GM19324 (cell line): ENCODE results near the gene MIA.
"Not testable (repeated sequence)": the region's sequence is repeated elsewhere in the genome, so short reads cannot be mapped to it uniquely, and the experiment has no call there.

Experiments
- ATAC-seq: cut with Tn5 transposase; IDR thresholded peaks from one replicate; pipeline ENCODE4 v1.9.1; 2021; ENCODE audit warnings: mild to moderate bottlenecking, moderate library complexity; ENCODE audit not compliant: unreplicated experiment, low FRiP score

The MIA gene

DNA sequence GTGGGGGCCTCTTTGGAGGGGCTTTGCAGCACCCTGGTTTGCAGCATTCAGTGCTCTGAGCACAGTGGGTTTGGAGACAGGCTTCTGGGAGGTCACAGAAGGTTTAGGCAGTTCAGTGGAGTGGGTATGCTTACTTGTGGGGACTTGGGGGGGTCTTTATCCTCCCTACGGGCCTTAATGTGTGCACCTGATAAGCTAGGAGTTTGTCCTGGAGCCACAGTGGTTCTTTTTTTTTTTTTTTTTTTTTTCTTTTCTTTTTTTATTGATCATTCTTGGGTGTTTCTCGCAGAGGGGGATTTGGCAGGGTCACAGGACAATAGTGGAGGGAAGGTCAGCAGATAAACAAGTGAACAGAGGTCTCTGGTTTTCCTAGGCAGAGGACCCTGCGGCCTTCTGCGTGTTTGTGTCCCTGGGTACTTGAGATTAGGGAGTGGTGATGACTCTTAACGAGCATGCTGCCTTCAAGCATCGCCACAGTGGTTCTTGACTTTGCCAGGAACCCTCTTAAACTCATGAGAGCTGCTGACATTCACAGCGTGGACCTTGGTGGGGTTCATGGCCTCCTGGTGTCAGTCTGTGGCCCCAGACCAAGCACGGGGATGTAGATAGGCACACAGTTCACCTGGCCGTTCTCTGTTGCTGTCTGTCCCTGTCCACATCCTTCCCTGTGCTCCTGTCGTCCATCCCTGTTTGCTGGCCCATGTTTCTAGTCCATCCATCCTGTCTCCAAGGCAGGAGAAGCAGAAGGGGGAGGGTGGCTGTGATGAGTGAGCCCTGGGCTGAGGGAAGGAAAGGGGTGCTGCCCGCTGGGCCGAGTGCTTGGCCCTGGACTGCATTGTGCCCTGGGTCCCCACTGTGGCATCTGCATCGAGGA, 26.3 kb downstream of the MIA start:
- no peak for ATAC-seq

DNA sequence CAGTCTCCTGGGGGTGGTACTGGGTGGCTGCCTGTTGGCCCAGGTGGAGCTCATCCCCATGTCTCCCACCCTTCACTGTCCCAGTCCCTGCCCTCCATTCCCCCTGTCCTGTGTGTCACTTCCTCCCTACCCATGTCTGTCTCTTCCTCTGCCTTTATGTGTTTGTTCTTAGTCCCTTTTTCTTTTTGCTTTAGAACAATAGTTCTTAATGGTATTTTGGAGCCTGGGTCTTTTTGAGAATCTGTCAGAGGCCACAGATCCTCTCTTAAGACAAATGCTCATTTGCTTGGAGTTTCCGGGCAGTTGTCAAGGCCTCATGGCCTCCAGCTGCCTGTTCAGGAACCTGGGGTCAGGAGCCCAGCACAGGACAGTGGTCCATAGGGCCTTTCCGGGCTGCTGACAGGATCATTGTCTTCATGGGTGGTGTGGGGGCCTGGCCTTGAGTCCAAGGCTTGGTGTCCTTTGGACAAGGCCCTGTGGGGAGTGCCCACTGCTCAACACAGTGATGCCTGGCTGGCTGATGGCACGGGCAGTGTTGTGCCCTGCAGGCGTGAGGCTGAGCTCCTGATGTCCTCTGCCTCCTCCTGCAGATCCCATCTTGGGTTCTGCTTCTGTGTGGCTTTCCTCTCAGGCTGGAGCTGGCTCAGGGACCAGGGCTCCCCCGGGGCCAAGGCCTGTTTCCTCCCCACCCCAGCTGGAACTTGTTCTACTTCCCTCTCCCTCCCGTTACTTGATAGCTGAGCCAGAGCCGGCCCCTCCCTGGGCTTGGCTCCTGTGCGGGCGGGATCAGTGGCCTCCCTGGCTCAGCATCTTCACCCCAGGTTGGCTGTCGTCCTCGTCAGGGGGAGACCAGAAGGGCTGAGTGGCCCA, 27.2 kb downstream of the MIA start:
- no peak for ATAC-seq

GRCh38 chr19:40803170-40803856, 28.0 kb downstream of the MIA start:
- no peak for ATAC-seq

GRCh38 chr19:40803857-40804782, 28.8 kb downstream of the MIA start:
- no peak for ATAC-seq

GRCh38 chr19:40804783-40805242, 29.5 kb downstream of the MIA start:
- ATAC-seq, result no peak

DNA sequence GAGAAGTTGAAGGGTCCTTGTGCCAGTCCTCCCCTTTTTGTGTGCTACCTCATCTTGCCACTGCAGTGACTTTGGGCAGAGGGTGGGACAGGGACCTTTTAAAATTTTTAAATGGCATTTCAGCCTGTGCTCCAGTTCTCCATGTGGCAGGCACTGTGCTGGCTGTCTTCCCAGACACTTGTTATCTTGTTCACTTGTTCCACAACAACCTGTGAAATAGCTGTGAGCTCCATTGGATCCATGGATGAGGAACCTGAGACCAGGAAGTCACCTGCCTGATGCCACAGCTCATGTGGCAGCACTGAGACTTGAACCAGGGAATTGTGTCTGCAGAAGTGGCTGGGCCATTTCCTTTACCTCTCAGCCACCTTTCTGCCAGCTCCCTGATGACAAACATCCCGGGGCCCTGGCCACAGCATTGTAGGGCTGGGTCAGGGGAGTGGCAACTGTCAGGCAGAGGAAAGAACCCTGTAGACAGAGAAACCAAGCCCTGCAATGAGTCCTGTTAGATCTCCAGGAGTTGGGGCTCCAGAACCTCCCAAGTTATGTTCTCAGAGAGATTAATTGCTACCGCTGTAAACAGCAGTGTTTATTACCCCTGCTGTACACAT, 30.0 kb downstream of the MIA start:
- no peak for ATAC-seq

- ATAC-seq, result no peak
These were observed 31.3 kb downstream of the MIA start for GRCh38 chr19:40806423-40807146.

DNA sequence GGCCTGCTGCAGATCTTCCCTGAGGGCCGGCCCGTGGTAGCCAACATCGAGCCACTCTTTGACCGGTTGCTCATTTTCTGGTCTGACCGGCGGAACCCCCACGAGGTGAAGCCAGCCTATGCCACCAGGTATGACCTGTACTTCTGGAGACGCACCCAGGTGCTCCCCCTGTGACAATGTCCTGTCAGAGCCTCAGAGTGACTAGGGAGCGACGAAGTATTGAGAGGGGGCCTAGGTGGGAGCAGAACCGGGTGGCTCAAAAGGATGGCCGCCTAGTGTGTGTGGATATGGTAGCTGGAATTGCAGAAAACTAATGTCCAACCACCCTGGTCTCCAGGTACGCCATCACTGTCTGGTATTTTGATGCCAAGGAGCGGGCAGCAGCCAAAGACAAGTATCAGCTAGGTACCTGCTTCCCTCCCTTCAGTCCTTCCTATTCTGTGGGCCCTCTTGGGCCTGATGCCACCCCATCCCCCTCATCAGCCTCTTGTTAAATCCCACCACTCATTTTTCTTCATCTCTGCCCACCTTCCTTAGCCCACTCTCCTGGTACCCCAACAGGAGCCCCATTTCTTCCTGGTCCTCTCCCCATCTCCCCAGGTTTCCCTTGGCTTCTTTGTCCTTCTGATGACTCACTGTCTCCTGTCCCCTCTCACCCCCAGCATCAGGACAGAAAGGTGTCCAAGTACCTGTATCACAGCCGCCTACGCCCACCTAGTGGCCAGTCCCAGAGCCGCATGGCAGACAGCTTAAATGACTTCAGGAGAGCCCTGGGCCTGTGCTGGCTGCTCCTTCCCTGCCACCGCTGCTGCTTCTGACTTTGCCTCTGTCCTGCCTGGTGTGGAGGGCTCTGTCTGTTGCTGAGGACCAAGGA, 32.1 kb downstream of the MIA start:
- no peak for ATAC-seq

DNA sequence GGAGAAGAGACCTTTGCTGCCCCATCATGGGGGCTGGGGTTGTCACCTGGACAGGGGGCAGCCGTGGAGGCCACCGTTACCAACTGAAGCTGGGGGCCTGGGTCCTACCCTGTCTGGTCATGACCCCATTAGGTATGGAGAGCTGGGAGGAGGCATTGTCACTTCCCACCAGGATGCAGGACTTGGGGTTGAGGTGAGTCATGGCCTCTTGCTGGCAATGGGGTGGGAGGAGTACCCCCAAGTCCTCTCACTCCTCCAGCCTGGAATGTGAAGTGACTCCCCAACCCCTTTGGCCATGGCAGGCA, 32.7 kb downstream of the MIA start:
- no peak for ATAC-seq

GRCh38 chr19:40808497-40808896, 33.2 kb downstream of the MIA start:
- no peak for ATAC-seq

GRCh38 chr19:40809358-40810086, 34.2 kb downstream of the MIA start:
- no peak for ATAC-seq

- ATAC-seq, result no peak
These were observed 34.8 kb downstream of the MIA start for GRCh38 chr19:40810160-40810559.

DNA sequence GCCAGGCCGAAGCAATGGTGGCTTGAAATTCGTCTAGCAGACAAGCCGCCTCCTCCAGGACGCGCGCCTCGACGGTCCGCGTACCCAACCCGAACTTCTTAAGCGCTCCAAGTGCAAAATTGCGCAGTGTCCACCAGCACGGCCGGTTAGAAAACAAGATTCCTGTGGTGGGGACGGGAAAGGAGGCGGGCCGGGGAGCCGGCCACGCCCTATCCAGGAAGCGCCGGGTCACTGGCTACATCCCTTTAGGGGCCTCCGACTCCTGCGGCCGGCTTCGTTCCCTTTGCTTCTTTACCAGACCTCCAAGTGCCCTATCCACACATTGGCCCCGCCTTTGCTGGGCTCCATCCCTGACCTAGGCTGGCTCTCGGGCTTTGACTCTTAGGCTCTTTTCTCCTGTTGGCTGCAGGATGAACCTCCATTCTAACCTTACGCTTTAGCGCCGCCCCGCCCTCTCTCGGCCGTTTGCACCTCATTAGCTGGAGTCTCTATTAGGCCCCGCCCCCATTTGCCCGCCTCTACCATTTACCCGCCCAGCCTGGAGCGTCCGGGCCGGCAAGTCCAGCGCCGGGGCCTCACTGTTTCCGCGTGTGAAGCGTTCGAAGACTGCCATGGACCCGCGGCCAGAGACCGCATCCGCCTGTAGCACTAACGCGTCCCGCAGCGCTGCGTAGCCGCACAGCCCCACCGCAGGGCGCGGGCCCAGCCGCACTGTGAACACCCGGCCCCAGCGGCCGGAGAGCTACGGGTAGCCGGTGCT, 35.5 kb downstream of the MIA start:
- not testable (repeated sequence) for ATAC-seq

- no peak for ATAC-seq
These were observed 36.4 kb downstream of the MIA start for GRCh38 chr19:40811478-40812341.

DNA sequence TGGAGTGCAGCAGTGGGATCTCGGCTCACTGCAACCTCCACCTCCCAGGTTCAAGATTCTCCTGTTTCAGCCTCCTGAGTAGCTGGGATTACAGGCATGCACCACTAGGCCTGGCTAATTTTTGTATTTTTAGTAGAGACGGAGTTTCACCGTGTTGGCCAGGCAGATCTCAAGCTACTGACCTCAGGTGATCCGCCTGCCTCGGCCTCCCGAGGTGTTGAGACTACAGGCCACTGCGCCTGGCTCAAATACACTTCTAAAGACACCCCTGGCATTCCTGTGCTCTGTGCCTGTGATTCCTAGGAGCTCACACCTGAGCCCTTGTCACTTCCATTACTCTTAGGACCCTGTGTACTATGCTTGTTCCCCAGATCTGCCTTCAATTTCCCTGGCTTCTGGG, 37.2 kb downstream of the MIA start:
- ATAC-seq, result not testable (repeated sequence)

GRCh38 chr19:40813182-40813581, 37.9 kb downstream of the MIA start:
- ATAC-seq, result no peak
